ENCODE measurements around the gene TMTC2. TPM values are rescaled to one million over a fixed set of nuclear protein-coding genes. Genes with fewer than 3 reads are reported as not detected.

The TMTC2 gene
- total RNA-seq, 5 donors from 2014 or later (not counting 1 experiment from before 2014, with no cell fraction given) = 3.6 to 5.4 (median 4.4) TPM

DNA sequence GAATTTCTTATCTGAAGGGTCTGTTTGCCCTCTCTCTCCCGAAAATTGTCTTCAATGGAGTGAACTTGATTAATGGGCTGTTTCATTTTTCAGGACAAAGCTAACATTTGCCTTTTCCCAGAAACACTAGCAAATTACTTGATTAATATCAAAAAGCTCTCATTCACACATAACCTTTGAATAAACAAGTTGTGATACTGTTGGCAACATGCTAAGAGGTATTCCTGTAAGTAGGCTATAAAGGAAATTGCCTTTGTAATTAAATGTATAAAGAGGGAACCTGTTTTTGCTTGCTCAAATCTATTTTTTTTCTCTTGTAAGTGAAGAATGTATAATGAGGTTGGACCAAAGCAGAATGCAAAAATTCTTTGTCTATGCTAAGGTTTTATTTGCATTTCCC is 457.2 kb downstream of the TMTC2 start:
- no peaks in the 10 kb centered on the region for H3K36me3 Mint-ChIP-seq
- H3K9me3 Mint-ChIP-seq = peaks cover 0 to 7% (median 0%) of the 10 kb centered on the region in 3 donors
- no peaks in the 10 kb centered on the region for H3K4me1 Mint-ChIP-seq
- no peak overlapping the region for H3K4me3 Mint-ChIP-seq
- H3K27me3 Mint-ChIP-seq = no peaks in the 10 kb centered on the region
- no peaks in the 10 kb centered on the region for H3K36me3 ChIP-seq (ENCODE audit: control insufficient read depth in 2 of 2, extremely low read depth in 1 of 2, insufficient read depth in 1 of 2, low read length in 1 of 2)
- no peaks in the 10 kb centered on the region for H3K4me1 ChIP-seq (ENCODE audit: control insufficient read depth in 1 of 2, extremely low read depth in 1 of 2, insufficient read depth in 2 of 2, low read length in 2 of 2)
- no CpG with 5 or more reads among the region's 1 CpG for WGBS (ENCODE audit: insufficient coverage)
- no peaks in the 10 kb centered on the region for H3K9me3 ChIP-seq
- ChIA-PET CTCF (no interaction called here), POLR2A (no interaction called here)
- no peak overlapping the region for H3K4me3 ChIP-seq (ENCODE audit: control insufficient read depth in 1 of 2, extremely low read depth in 1 of 2, low read length in 1 of 2)
- no peak for DNase-seq
- no peak overlapping the region for H3K27ac Mint-ChIP-seq
- no peak overlapping the region for H3K27ac ChIP-seq (ENCODE audit: low read length)
- no peak for ATAC-seq (replicated peaks in 1 of 4)
- H3K27me3 ChIP-seq (replicated peaks in 1 of 2; ENCODE audit: control insufficient read depth in 2 of 2, extremely low read depth in 1 of 2, insufficient read depth in 2 of 2, low read length in 1 of 2) = no peaks in the 10 kb centered on the region

DNA sequence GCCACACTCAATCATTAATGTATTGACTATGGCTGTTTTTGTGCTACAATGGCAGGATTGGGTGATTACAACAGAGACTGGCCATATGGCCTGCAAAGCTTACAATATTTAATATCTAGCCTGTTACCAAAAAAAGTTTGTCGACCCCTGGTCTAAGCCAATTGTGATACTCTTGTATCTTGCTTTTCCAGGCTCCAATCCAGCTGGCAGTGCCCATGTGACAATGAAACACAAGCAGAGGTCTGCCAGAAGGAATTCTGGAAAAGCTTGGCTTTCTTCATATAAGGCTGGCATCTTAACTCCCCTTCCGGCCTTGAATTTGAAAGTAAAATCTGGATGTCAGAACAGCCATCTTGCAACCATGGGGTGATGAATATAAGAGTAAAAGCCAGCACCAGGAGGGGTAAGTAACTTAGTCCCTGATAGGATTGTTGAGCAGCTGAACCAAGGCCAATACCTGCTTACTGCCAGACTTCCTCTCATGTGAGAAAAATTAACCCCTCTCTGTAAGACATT is 458.7 kb downstream of the TMTC2 start:
- Histone ChIP-seq H3K4me3 (ENCODE audit: control insufficient read depth in 1 of 2, extremely low read depth in 1 of 2, low read length in 1 of 2) (no peak overlapping the region), H3K9me3 (no peaks in the 10 kb centered on the region), H3K27me3 (replicated peaks in 1 of 2; ENCODE audit: control insufficient read depth in 2 of 2, extremely low read depth in 1 of 2, insufficient read depth in 2 of 2, low read length in 1 of 2) (no peaks in the 10 kb centered on the region), H3K27ac (ENCODE audit: low read length) (no peak overlapping the region), H3K4me1 (ENCODE audit: control insufficient read depth in 1 of 2, extremely low read depth in 1 of 2, insufficient read depth in 2 of 2, low read length in 2 of 2) (no peaks in the 10 kb centered on the region), H3K36me3 (ENCODE audit: control insufficient read depth in 2 of 2, extremely low read depth in 1 of 2, insufficient read depth in 1 of 2, low read length in 1 of 2) (no peaks in the 10 kb centered on the region)
- Mint-ChIP-seq H3K27me3 (no peaks in the 10 kb centered on the region), H3K9me3 (peaks cover 0 to 7% (median 0%) of the 10 kb centered on the region in 3 donors), H3K4me3 (no peak overlapping the region), H3K4me1 (no peaks in the 10 kb centered on the region), H3K27ac (no peak overlapping the region), H3K36me3 (no peaks in the 10 kb centered on the region)
- ChIA-PET POLR2A (no interaction called here), CTCF (no interaction called here)
- WGBS (ENCODE audit: insufficient coverage) = 86% methylated on average over 1 of the region's 2 CpGs
- ATAC-seq (replicated peaks in 1 of 4) (no peak), DNase-seq (no peak)

DNA sequence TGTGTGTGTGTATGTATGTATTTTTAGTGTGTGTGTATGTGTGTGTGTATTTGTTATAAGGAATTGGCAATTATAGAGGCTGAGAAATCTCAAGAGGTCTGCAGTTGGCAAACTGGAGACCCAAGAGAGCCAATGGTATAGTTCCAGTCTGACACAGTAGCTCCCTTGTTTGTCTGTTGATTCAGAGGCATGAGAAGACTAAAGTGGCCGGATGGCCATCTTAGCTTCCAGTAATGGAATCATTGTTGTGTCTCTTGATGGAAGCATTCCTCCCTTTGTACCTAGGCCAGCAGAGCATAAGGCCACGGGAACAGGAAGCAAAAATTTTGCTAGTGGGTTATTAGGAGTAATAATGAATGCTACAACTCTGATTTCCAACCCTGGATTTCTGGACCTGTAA is 460.6 kb downstream of the TMTC2 start:
- no peaks in the 10 kb centered on the region for H3K9me3 Mint-ChIP-seq

GRCh38 chr12:83149987-83150386 is 463.3 kb downstream of the TMTC2 start:
- ATAC-seq (replicated peaks in 1 of 4) = no peak
- CTCF ChIA-PET = no interaction called here
- no peaks in the 10 kb centered on the region for H3K27me3 Mint-ChIP-seq
- WGBS (ENCODE audit: insufficient coverage) = no CpG with 5 or more reads among the region's 3 CpGs
- H3K4me1 Mint-ChIP-seq = no peaks in the 10 kb centered on the region
- H3K36me3 Mint-ChIP-seq = no peaks in the 10 kb centered on the region
- DNase-seq = no peak
- no peak overlapping the region for H3K27ac Mint-ChIP-seq
- H3K27me3 ChIP-seq (replicated peaks in 1 of 2; ENCODE audit: control insufficient read depth in 2 of 2, extremely low read depth in 1 of 2, insufficient read depth in 2 of 2, low read length in 1 of 2) = no peaks in the 10 kb centered on the region
- no peak overlapping the region for H3K4me3 Mint-ChIP-seq
- no peaks in the 10 kb centered on the region for H3K9me3 Mint-ChIP-seq
- POLR2A ChIA-PET = no interaction called here
- no peak overlapping the region for H3K4me3 ChIP-seq (ENCODE audit: control insufficient read depth in 1 of 2, extremely low read depth in 1 of 2, low read length in 1 of 2)
- no peaks in the 10 kb centered on the region for H3K9me3 ChIP-seq
- no peaks in the 10 kb centered on the region for H3K36me3 ChIP-seq (ENCODE audit: control insufficient read depth in 2 of 2, extremely low read depth in 1 of 2, insufficient read depth in 1 of 2, low read length in 1 of 2)
- no peaks in the 10 kb centered on the region for H3K4me1 ChIP-seq (ENCODE audit: control insufficient read depth in 1 of 2, extremely low read depth in 1 of 2, insufficient read depth in 2 of 2, low read length in 2 of 2)
- no peak overlapping the region for H3K27ac ChIP-seq (ENCODE audit: low read length)

More for the DNA sequence above, 460.6 kb downstream of the TMTC2 start:
- ChIA-PET POLR2A (no interaction called here), CTCF (no interaction called here)
- Histone ChIP-seq H3K9me3 (no peaks in the 10 kb centered on the region), H3K4me1 (ENCODE audit: control insufficient read depth in 1 of 2, extremely low read depth in 1 of 2, insufficient read depth in 2 of 2, low read length in 2 of 2) (no peaks in the 10 kb centered on the region), H3K27ac (ENCODE audit: low read length) (no peak overlapping the region), H3K4me3 (ENCODE audit: control insufficient read depth in 1 of 2, extremely low read depth in 1 of 2, low read length in 1 of 2) (no peak overlapping the region), H3K36me3 (ENCODE audit: control insufficient read depth in 2 of 2, extremely low read depth in 1 of 2, insufficient read depth in 1 of 2, low read length in 1 of 2) (no peaks in the 10 kb centered on the region), H3K27me3 (replicated peaks in 1 of 2; ENCODE audit: control insufficient read depth in 2 of 2, extremely low read depth in 1 of 2, insufficient read depth in 2 of 2, low read length in 1 of 2) (no peaks in the 10 kb centered on the region)
- Mint-ChIP-seq H3K27me3 (no peaks in the 10 kb centered on the region), H3K4me3 (no peak overlapping the region), H3K4me1 (no peaks in the 10 kb centered on the region), H3K27ac (no peak overlapping the region), H3K36me3 (no peaks in the 10 kb centered on the region)
- no CpG with 5 or more reads among the region's 2 CpGs for WGBS (ENCODE audit: insufficient coverage)
- ATAC-seq (replicated peaks in 1 of 4) = no peak
- DNase-seq = no peak

DNA sequence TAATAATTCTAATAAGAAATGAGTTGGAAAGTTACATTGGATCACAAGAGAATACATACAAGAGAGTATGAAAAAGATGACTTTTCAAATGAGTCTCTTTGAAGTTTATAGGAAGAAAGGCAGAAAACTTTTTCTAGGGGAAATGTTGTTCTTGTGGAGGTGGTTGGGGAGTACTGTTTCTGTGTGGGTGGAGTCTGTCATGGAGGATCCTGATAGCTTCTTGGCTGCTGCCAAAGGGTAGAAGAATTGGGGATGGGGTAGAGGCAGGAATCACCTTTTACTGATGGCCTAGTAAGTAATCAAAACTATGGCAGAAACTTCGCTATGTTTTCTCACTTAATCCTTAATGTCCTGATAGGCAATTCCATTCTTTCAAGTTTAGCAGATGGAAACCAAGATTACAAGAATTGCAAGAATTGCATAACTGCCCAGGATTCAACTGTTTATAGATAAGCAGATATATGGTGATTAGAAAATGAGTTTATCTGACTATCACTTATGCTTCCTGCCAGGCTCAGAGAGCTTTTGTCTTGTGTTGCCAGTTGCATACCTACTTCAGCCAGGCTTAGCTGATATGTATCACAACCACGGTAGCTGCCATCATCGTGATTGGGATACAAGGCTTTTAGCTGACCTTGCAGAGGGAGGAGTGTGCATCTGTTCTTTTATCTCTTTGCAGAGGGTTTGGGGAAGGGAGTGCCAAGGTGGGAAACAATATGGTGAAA is 463.9 kb downstream of the TMTC2 start:
- H3K4me1 ChIP-seq (ENCODE audit: control insufficient read depth in 1 of 2, extremely low read depth in 1 of 2, insufficient read depth in 2 of 2, low read length in 2 of 2) = no peaks in the 10 kb centered on the region
- Mint-ChIP-seq H3K27ac (no peak overlapping the region), H3K9me3 (no peaks in the 10 kb centered on the region), H3K4me3 (no peak overlapping the region), H3K4me1 (no peaks in the 10 kb centered on the region), H3K27me3 (no peaks in the 10 kb centered on the region), H3K36me3 (no peaks in the 10 kb centered on the region)
- H3K27me3 ChIP-seq (replicated peaks in 1 of 2; ENCODE audit: control insufficient read depth in 2 of 2, extremely low read depth in 1 of 2, insufficient read depth in 2 of 2, low read length in 1 of 2) = no peaks in the 10 kb centered on the region
- no peaks in the 10 kb centered on the region for H3K9me3 ChIP-seq
- no peak overlapping the region for H3K4me3 ChIP-seq (ENCODE audit: control insufficient read depth in 1 of 2, extremely low read depth in 1 of 2, low read length in 1 of 2)
- 42% methylated on average over 2 of the region's 3 CpGs for WGBS (ENCODE audit: insufficient coverage)
- no peak overlapping the region for H3K27ac ChIP-seq (ENCODE audit: low read length)
- CTCF ChIA-PET = no interaction called here
- ATAC-seq (replicated peaks in 1 of 4) (no peak), DNase-seq (no peak)
- H3K36me3 ChIP-seq (ENCODE audit: control insufficient read depth in 2 of 2, extremely low read depth in 1 of 2, insufficient read depth in 1 of 2, low read length in 1 of 2) = no peaks in the 10 kb centered on the region
- POLR2A ChIA-PET = no interaction called here

- ChIA-PET CTCF (interaction anchor here in 1 of 2 donors (0.6 kb wide), 1 partner anchor 16 kb away, joined by 3 read pairs; no protein-coding TSS in a partner anchor), POLR2A (no interaction called here)
- Mint-ChIP-seq H3K9me3 (no peaks in the 10 kb centered on the region), H3K27ac (no peak overlapping the region), H3K4me3 (no peak overlapping the region), H3K36me3 (no peaks in the 10 kb centered on the region), H3K4me1 (peaks cover 0 to 7% (median 4%) of the 10 kb centered on the region in 3 donors), H3K27me3 (no peaks in the 10 kb centered on the region)
- Histone ChIP-seq H3K27ac (ENCODE audit: low read length) (no peak overlapping the region), H3K4me1 (ENCODE audit: control insufficient read depth in 1 of 2, extremely low read depth in 1 of 2, insufficient read depth in 2 of 2, low read length in 2 of 2) (no peaks in the 10 kb centered on the region), H3K27me3 (replicated peaks in 1 of 2; ENCODE audit: control insufficient read depth in 2 of 2, extremely low read depth in 1 of 2, insufficient read depth in 2 of 2, low read length in 1 of 2) (no peaks in the 10 kb centered on the region), H3K4me3 (ENCODE audit: control insufficient read depth in 1 of 2, extremely low read depth in 1 of 2, low read length in 1 of 2) (no peak overlapping the region), H3K36me3 (ENCODE audit: control insufficient read depth in 2 of 2, extremely low read depth in 1 of 2, insufficient read depth in 1 of 2, low read length in 1 of 2) (no peaks in the 10 kb centered on the region), H3K9me3 (no peaks in the 10 kb centered on the region)
- ATAC-seq (replicated peaks in 1 of 4) (no peak), DNase-seq (no peak)
These were observed 466.5 kb downstream of the TMTC2 start for GRCh38 chr12:83153177-83153576.
